GM23248 (cell line): Measurements from ENCODE around the gene CAMTA1.

Source experiments
- EZH2 ChIP-seq: fragments of 200-600 bp; sonication (generic); IDR thresholded peaks from 2 replicates; pipeline ENCODE4 v1.6.1; 2018; ENCODE audit warnings: antibody characterized with exemption, mild to moderate bottlenecking; ENCODE audit not compliant: insufficient read depth, poor library complexity, severe bottlenecking
- EZH2phosphoT487 ChIP-seq: fragments of 200-600 bp; sonication (generic); IDR thresholded peaks from 2 replicates; pipeline ENCODE4 v1.6.1; 2018; ENCODE audit warnings: antibody characterized with exemption, moderate library complexity, mild to moderate bottlenecking, low read depth; ENCODE audit not compliant: insufficient read depth

DNA sequence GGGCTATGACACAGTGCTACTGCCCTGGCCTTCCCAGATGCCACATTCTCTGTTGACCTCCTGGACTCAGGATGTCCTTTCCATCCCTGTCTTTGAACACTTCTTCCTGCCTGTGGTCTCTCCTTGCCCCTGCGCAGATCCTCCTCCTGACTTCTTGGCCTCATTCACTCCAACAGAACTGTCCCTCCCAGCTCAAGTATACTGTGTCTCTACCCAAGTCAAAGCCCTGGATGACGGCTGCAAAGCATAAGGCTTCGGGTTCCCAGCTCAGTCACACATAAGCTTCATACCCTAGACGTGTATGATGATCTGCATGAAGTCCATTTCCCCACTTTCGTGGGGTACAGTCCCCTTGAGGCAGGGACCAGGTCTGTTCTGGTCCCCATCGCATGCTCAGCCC, 657.7 kb downstream of the CAMTA1 start:
- TF ChIP-seq EZH2 = no peak
- TF ChIP-seq EZH2phosphoT487 = no peak
